ENCODE results near the gene DHFR. TPM values are rescaled to one million over a fixed set of nuclear protein-coding genes. Genes with fewer than 3 reads are reported as not detected.

Gene DHFR
- total and polyA plus RNA-seq, 2 of the 8 experiments (the other 6 are each of a cell fraction or from before 2014, with no cell fraction given), result 46.4 to 88.9 TPM

GRCh38 chr5:80697100-80697499 lies 42.3 kb upstream of the DHFR start:
- no peaks in the 10 kb centered on the region for H3K4me1 ChIP-seq (replicated peaks in 1 of 4; ENCODE audit: control insufficient read depth in 3 of 4, insufficient read depth in 4 of 4, low read length in 3 of 4)
- WGBS, 2 experiments (ENCODE audit: extremely low coverage in 1 of 2, insufficient coverage in 1 of 2, insufficient read length in 1 of 2, insufficient replicate concordance in 2 of 2, low coverage in 1 of 2, low lambda C conversion rate in 2 of 2, missing lambda C conversion rate in 1 of 2), result 85% methylated on average over 3 of the region's 3 CpGs; no CpG with 5 or more reads in 1 of the 2 experiments
- no peak overlapping the region for H3K23ac ChIP-seq (ENCODE audit: insufficient read length)
- H2AK5ac ChIP-seq (ENCODE audit: low read depth, low read length), result no peak overlapping the region
- H3K36me3 ChIP-seq (ENCODE audit: control insufficient read depth in 2 of 4, insufficient read depth in 4 of 4, low read length in 3 of 4), result peaks cover 0 to 1% (median 0%) of the 10 kb centered on the region in 4 experiments; a peak in 2 of 8 replicates
- no peak for FAIRE-seq
- no peak for DNase-seq (ENCODE audit: low read depth in 1 of 2, low spot score in 2 of 2)
- H3K4me2 ChIP-seq (ENCODE audit: insufficient read depth in 1 of 2, low read depth in 2 of 2, low read length in 2 of 2), result no peak overlapping the region
- no peak overlapping the region for H3K4me3 ChIP-seq (ENCODE audit: extremely low read depth in 1 of 4, insufficient read depth in 2 of 4, low read depth in 3 of 4, low read length in 4 of 4)
- H3K9me3 ChIP-seq (ENCODE audit: insufficient read depth in 2 of 2, low read depth in 1 of 2, low read length in 1 of 2), result no peaks in the 10 kb centered on the region
- no peaks in the 10 kb centered on the region for H3K27me3 ChIP-seq (replicated peaks in 1 of 4; ENCODE audit: control insufficient read depth in 3 of 4, extremely low read depth in 1 of 4, insufficient read depth in 3 of 4, low read length in 3 of 4)
- TF ChIP-seq SAP30 (IDR thresholded peaks at IDR 0.05; ENCODE audit: insufficient read depth, insufficient replicate concordance, low read length) (no peak), ATF2 (IDR thresholded peaks at IDR 0.05; ENCODE audit: low read length) (no peak), SIRT6 (IDR thresholded peaks at IDR 0.05; ENCODE audit: low read length) (no peak), YY1 (IDR thresholded peaks at IDR 0.05; ENCODE audit: low read depth, low read length) (no peak), NRF1 (IDR thresholded peaks at IDR 0.05; ENCODE audit: low read depth, low read length) (no peak), POLR2AphosphoS5 (IDR thresholded peaks at IDR 0.05; ENCODE audit: low read depth, low read length) (no peak), CTBP2 (IDR thresholded peaks at IDR 0.05; ENCODE audit: borderline replicate concordance, insufficient read depth, insufficient read length, low read length) (no peak), TAF1 (IDR thresholded peaks at IDR 0.05; ENCODE audit: low read depth, low read length) (no peak), POLR2A (IDR thresholded peaks at IDR 0.05; ENCODE audit: control extremely low read depth in 1 of 2, low read depth in 2 of 2, low read length in 2 of 2) (no peak)
- H4K20me1 ChIP-seq (replicated peaks in 1 of 2; ENCODE audit: control insufficient read depth in 1 of 2, insufficient read depth in 2 of 2, low read length in 2 of 2), result peaks cover 0 to 2% of the 10 kb centered on the region in 2 experiments
- no peak overlapping the region for H4K91ac ChIP-seq (replicated peaks; ENCODE audit: insufficient read length, low read length)
- no peak overlapping the region for H4K5ac ChIP-seq (ENCODE audit: insufficient read length, low read depth, low read length)
- H2AFZ ChIP-seq (ENCODE audit: low read length), result no peak overlapping the region
- H3K9ac ChIP-seq (replicated peaks in 1 of 4; ENCODE audit: extremely low read depth in 1 of 4, low read depth in 3 of 4, low read length in 3 of 4), result no peak overlapping the region
- H3K56ac ChIP-seq (replicated peaks; ENCODE audit: insufficient read length, low read depth, low read length), result no peak overlapping the region
- no peak overlapping the region for H2BK15ac ChIP-seq (ENCODE audit: low read length)
- H3K79me2 ChIP-seq (ENCODE audit: control insufficient read depth in 1 of 2, insufficient read depth in 2 of 2, low read length in 2 of 2), result no peaks in the 10 kb centered on the region
- H4K8ac ChIP-seq (ENCODE audit: extremely low read depth, insufficient read depth, low read length), result no peak overlapping the region
- no peak overlapping the region for H3K4ac ChIP-seq (replicated peaks; ENCODE audit: insufficient read length, low read depth, low read length)
- no peak overlapping the region for H2BK5ac ChIP-seq (ENCODE audit: low read depth, low read length)
- POLR2A ChIA-PET (ENCODE audit: partially characterized antibody), result interaction anchor here (1.1 kb wide), 1 partner anchor 10 kb away, joined by 3 read pairs; no protein-coding TSS in a partner anchor
- no peak overlapping the region for H2BK120ac ChIP-seq (replicated peaks; ENCODE audit: low read depth, low read length)
- H3K18ac ChIP-seq (ENCODE audit: extremely low read depth, low read length), result no peak overlapping the region
- no peak overlapping the region for H3K27ac ChIP-seq (ENCODE audit: low read depth, low read length)
- no peak overlapping the region for H2BK12ac ChIP-seq (ENCODE audit: low read depth, low read length)
- CTCF ChIA-PET (ENCODE audit: partially characterized antibody), result interaction anchor here (0.9 to 1.1 kb wide), 2 partner anchors 10 to 504 kb away, joined by 3 read pairs; no protein-coding TSS in a partner anchor
- no peak overlapping the region for H2BK20ac ChIP-seq (ENCODE audit: low read length)
- H3K14ac ChIP-seq (ENCODE audit: insufficient read length), result no peak overlapping the region
- no peaks in the 10 kb centered on the region for H3K23me2 ChIP-seq (ENCODE audit: low read depth, low read length)
- no peaks in the 10 kb centered on the region for H3K79me1 ChIP-seq (ENCODE audit: low read depth, low read length)
